Panc1 (cell line): ENCODE data around the gene DYNC2I2. TPM values are rescaled to one million over a fixed set of nuclear protein-coding genes. Genes with fewer than 3 reads are reported as not detected.

Experiments used
- ATAC-seq: fragments of 200-7000 bp; cut with Tn5 transposase; 2 replicates; pipeline ENCODE4 v1.9.1; 2020; ENCODE audit warnings: mild to moderate bottlenecking, moderate library complexity
- BruUV-seq: library from RNA; stranded (reverse); fragments of 400-500 nt; replicated peaks from 2 replicates; lab custom pipeline; 2021; lab: Mats Ljungman, UMichigan
- CTCF ChIA-PET: fragments of 300-600 bp; sonication (Branson Sonifier 250); formaldehyde crosslinking; loops from one replicate; lab custom pipeline; 2022; ENCODE audit warnings: antibody characterized with exemption; lab: Charles Lee
- POLR2A ChIA-PET: fragments of 300-600 bp; sonication (Branson Sonifier 250); formaldehyde crosslinking; loops from one replicate; lab custom pipeline; 2022; ENCODE audit warnings: antibody characterized with exemption; lab: Charles Lee
- DNase-seq: peaks from one replicate; pipeline ENCODE4 v3.0.0-alpha.2; 2010; ENCODE audit warnings: low read depth, low spot score
- H3K27ac ChIP-seq: 2 replicates; pipeline ENCODE4 v1.5.1; 2011; ENCODE audit warnings: mild to moderate bottlenecking, low read length, inconsistent platforms
- H3K27me3 ChIP-seq: fragments of 200-500 bp; sonication (Bioruptor generic); 2 replicates; pipeline ENCODE4 v1.6.0; 2014; ENCODE audit warnings: low read length, inconsistent platforms; ENCODE audit not compliant: control insufficient read depth, insufficient read depth
- H3K36me3 ChIP-seq: fragments of 200-500 bp; sonication (Bioruptor generic); 2 replicates; pipeline ENCODE4 v1.5.1; 2014; ENCODE audit warnings: inconsistent platforms, mild to moderate bottlenecking, low read length, moderate library complexity; ENCODE audit not compliant: control insufficient read depth, insufficient read depth
- H3K4me1 ChIP-seq: 2 replicates; pipeline ENCODE4 v1.5.1; 2011; ENCODE audit warnings: inconsistent platforms, mild to moderate bottlenecking, low read length, moderate library complexity; ENCODE audit not compliant: control insufficient read depth, insufficient read depth
- H3K4me3 ChIP-seq, 2 experiments: 2 replicates each; pipeline ENCODE4 v1.5.1; 2011 to 2012; ENCODE audit warnings: low read depth in 2 of 2, low read length in 2 of 2, mild to moderate bottlenecking in 2 of 2, inconsistent platforms in 1 of 2, moderate library complexity in 1 of 2
- H3K9me3 ChIP-seq: fragments of 200-500 bp; sonication (Bioruptor generic); 2 replicates; pipeline ENCODE4 v1.5.1; 2014; ENCODE audit warnings: low read depth, mild to moderate bottlenecking, inconsistent platforms, low read length, moderate library complexity; ENCODE audit not compliant: control insufficient read depth, insufficient read depth
- CTCF ChIP-seq: fragments of 450-650 bp; IDR thresholded peaks from 2 replicates; pipeline ENCODE4 v1.5.1; 2017; ENCODE audit warnings: mild to moderate bottlenecking
- POLR2AphosphoS5 ChIP-seq: IDR thresholded peaks from 2 replicates; pipeline ENCODE4 v1.6.1; 2012; ENCODE audit warnings: mild to moderate bottlenecking, low read depth, low read length, moderate library complexity
- SIN3A ChIP-seq: IDR thresholded peaks from 2 replicates; pipeline ENCODE4 v1.6.1; 2012; ENCODE audit warnings: low read depth, mild to moderate bottlenecking, low read length, moderate library complexity, borderline replicate concordance; ENCODE audit not compliant: insufficient read depth
- TCF7L2 ChIP-seq: IDR thresholded peaks from 2 replicates; pipeline ENCODE4 v1.6.1; 2011; ENCODE audit warnings: mild to moderate bottlenecking, low read depth, low read length, inconsistent platforms
- in situ Hi-C: cut with HindIII; loops from 2 replicates; pipeline ENCODE4 v1.10.0; 2016; ENCODE audit warnings: low sequenced_read_pairs, low pct_unique_long_range_greater_than_20kb
- intact Hi-C: fragments of 100-400 bp; cut with micrococcal nuclease; formaldehyde crosslinking; loops from one replicate; pipeline ENCODE4 v1.10.0; 2022; ENCODE audit not compliant: unreplicated experiment
- total RNA-seq: library from RNA; stranded (reverse); gene quantifications from one replicate; pipeline ENCODE4 v1.2.1, GENCODE V29; 2021; ENCODE audit not compliant: unreplicated experiment
- TF ChIP-seq, protein P1 (sequence below), 2 experiments: IDR thresholded peaks; 2 replicates each; pipeline ENCODE4 v1.6.1; 2011 to 2012; ENCODE audit warnings: low read depth in 2 of 2, control low read depth in 1 of 2, low read length in 1 of 2, mild to moderate bottlenecking in 1 of 2, moderate library complexity in 1 of 2; ENCODE audit not compliant: insufficient read depth in 1 of 2

DYNC2I2 gene
- total RNA-seq, 1 experiment from 2014 or later, result 78.1 TPM

- no peak overlapping the region for H3K4me3 ChIP-seq
- peaks cover 44% of the 10 kb centered on the region for H3K36me3 ChIP-seq
- no peak for TF ChIP-seq CTCF
- TF ChIP-seq, protein P1, sequence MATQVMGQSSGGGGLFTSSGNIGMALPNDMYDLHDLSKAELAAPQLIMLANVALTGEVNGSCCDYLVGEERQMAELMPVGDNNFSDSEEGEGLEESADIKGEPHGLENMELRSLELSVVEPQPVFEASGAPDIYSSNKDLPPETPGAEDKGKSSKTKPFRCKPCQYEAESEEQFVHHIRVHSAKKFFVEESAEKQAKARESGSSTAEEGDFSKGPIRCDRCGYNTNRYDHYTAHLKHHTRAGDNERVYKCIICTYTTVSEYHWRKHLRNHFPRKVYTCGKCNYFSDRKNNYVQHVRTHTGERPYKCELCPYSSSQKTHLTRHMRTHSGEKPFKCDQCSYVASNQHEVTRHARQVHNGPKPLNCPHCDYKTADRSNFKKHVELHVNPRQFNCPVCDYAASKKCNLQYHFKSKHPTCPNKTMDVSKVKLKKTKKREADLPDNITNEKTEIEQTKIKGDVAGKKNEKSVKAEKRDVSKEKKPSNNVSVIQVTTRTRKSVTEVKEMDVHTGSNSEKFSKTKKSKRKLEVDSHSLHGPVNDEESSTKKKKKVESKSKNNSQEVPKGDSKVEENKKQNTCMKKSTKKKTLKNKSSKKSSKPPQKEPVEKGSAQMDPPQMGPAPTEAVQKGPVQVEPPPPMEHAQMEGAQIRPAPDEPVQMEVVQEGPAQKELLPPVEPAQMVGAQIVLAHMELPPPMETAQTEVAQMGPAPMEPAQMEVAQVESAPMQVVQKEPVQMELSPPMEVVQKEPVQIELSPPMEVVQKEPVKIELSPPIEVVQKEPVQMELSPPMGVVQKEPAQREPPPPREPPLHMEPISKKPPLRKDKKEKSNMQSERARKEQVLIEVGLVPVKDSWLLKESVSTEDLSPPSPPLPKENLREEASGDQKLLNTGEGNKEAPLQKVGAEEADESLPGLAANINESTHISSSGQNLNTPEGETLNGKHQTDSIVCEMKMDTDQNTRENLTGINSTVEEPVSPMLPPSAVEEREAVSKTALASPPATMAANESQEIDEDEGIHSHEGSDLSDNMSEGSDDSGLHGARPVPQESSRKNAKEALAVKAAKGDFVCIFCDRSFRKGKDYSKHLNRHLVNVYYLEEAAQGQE (IDR thresholded peaks at IDR 0.05; ENCODE audit: insufficient read depth in 1 of 2, low read depth in 2 of 2, low read length in 1 of 2), result no peak
- TF ChIP-seq POLR2AphosphoS5, result no peak
- no peak for TF ChIP-seq TCF7L2
- no peak for TF ChIP-seq SIN3A
- H3K9me3 ChIP-seq, result no peaks in the 10 kb centered on the region
- H3K4me1 ChIP-seq, result no peaks in the 10 kb centered on the region
- ATAC-seq (no peak), DNase-seq (no peak)
- no peaks in the 10 kb centered on the region for H3K27me3 ChIP-seq
- intact Hi-C loops (no loop called here), in situ Hi-C loops (no loop called here)
- BruUV-seq, result no TSS peak
- CTCF ChIA-PET, result interaction anchor here (0.7 kb wide), 1 partner anchor 25 kb away, joined by 5 read pairs; no protein-coding TSS in a partner anchor
- H3K27ac ChIP-seq, result no peak overlapping the region
- POLR2A ChIA-PET, result interaction anchor here (0.7 kb wide), 1 partner anchor 55 kb away, joined by 6 read pairs; no protein-coding TSS in a partner anchor
Measured at GRCh38 chr9:128610897-128611296, 45.8 kb downstream of the DYNC2I2 start.

DNA sequence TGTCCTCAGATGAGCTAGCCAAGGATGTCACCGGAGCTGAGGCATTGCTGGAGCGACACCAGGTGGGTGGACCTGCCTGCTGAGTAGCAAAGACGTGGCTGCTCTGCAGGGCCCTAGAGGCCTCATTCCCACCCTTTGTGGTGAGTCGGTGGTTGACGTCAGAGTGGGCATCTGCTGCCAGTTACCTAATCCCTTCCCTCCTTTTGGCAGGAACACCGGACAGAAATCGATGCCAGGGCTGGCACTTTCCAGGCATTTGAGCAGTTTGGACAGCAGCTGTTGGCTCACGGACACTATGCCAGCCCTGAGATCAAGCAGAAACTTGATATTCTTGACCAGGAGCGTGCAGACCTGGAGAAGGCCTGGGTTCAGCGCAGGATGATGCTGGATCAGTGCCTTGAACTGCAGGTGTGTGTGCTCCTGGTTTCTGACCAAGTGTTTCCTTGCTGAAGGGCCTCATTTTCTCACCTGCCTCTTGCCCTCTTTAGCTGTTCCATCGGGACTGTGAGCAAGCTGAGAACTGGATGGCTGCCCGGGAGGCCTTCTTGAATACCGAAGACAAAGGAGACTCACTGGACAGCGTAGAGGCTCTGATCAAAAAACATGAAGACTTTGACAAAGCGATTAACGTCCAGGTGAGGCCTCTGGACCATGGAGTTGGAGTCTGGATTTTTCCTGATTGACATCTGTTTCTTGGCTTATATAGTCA, 48.9 kb downstream of the DYNC2I2 start:
- intact Hi-C loops, result no loop called here
- Histone ChIP-seq H3K4me3 (no peak overlapping the region), H3K27ac (no peak overlapping the region), H3K9me3 (no peaks in the 10 kb centered on the region), H3K27me3 (no peaks in the 10 kb centered on the region), H3K4me1 (no peaks in the 10 kb centered on the region), H3K36me3 (peaks cover 30% of the 10 kb centered on the region)
- no peak for DNase-seq
- no peak for TF ChIP-seq POLR2AphosphoS5
- no peak for TF ChIP-seq CTCF
- TF ChIP-seq SIN3A, result no peak
- no peak for TF ChIP-seq TCF7L2
- TF ChIP-seq, protein P1 (IDR thresholded peaks at IDR 0.05; ENCODE audit: insufficient read depth in 1 of 2, low read depth in 2 of 2, low read length in 1 of 2), result no peak
- no peak for ATAC-seq
- ChIA-PET POLR2A (interaction anchor here (0.5 kb wide), 1 partner anchor 36 kb away, joined by 8 read pairs; no protein-coding TSS in a partner anchor), CTCF (no interaction called here)
- in situ Hi-C loops, result no loop called here
- no TSS peak for BruUV-seq
